B cell (primary cell): ENCODE data around the gene THAP4.

ENCODE experiments used
- CTCF ChIP-seq: fragments of 200-600 bp; IDR thresholded peaks from one replicate; pipeline ENCODE4 v1.8.0; 2022; ENCODE audit warnings: antibody characterized with exemption, mild to moderate bottlenecking
- EZH2 ChIP-seq: IDR thresholded peaks from 2 replicates; pipeline ENCODE4 v1.6.1; 2012; ENCODE audit warnings: borderline replicate concordance, low read depth, mild to moderate bottlenecking, moderate library complexity, low read length; ENCODE audit not compliant: insufficient read depth, poor library complexity, severe bottlenecking

- TF ChIP-seq CTCF (no peak), EZH2 (no peak)
These were observed 38.5 kb downstream of the THAP4 start for GRCh38 chr2:241598487-241598886.
